ENCODE results near the gene USP40. TPM values are rescaled to one million over a fixed set of nuclear protein-coding genes. Genes with fewer than 3 reads are reported as not detected.

The USP40 gene
- total RNA-seq, 2 donors from 2014 or later: 12.9 to 22.4 TPM

DNA sequence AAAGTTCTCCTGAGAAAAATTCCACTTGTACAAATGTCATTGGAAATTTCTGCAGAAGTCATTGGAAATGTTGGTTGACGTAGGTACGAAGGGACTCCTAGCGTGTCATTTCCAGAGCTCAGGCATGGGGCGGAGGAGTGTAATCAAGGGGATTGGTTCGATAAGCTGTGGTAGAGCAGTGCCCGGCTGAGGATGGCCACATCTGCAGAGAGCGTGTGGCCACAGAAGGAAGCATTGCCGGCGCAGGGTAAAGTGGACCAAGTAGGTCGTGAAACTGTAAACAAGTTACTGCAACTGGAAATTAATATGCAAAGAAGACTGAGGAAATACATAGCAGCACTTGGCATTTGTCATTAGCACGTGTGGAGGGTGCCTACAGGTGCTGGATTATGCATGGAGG, 110.5 kb downstream of the USP40 start:
- Histone ChIP-seq H3K9ac (ENCODE audit: extremely low read depth, low read length, poor library complexity, severe bottlenecking) (no peak overlapping the region), H3K4me1 (ENCODE audit: control insufficient read depth, insufficient read depth, low read length) (no peaks in the 10 kb centered on the region), H3K36me3 (ENCODE audit: control insufficient read depth, insufficient read depth, low read length) (peaks cover 20% of the 10 kb centered on the region), H3K4me3 (ENCODE audit: low read length) (no peak overlapping the region), H3K27ac (ENCODE audit: low read depth, low read length) (no peak overlapping the region), H3K9me3 (ENCODE audit: control insufficient read depth, low read length) (no peaks in the 10 kb centered on the region), H3K27me3 (ENCODE audit: control insufficient read depth, insufficient read depth, low read length, poor library complexity, severe bottlenecking) (no peaks in the 10 kb centered on the region)
- H3K36me3 Mint-ChIP-seq (ENCODE audit: low read depth): peaks cover 44% of the 10 kb centered on the region
- H3K27me3 Mint-ChIP-seq (ENCODE audit: insufficient read depth): no peaks in the 10 kb centered on the region
- WGBS, 2 experiments (ENCODE audit: insufficient coverage in 1 of 2, insufficient read length in 1 of 2): 92 to 96% methylated on average over 11 of the region's 11 CpGs
- H3K4me3 Mint-ChIP-seq: no peak overlapping the region
- TF ChIP-seq, protein P1, sequence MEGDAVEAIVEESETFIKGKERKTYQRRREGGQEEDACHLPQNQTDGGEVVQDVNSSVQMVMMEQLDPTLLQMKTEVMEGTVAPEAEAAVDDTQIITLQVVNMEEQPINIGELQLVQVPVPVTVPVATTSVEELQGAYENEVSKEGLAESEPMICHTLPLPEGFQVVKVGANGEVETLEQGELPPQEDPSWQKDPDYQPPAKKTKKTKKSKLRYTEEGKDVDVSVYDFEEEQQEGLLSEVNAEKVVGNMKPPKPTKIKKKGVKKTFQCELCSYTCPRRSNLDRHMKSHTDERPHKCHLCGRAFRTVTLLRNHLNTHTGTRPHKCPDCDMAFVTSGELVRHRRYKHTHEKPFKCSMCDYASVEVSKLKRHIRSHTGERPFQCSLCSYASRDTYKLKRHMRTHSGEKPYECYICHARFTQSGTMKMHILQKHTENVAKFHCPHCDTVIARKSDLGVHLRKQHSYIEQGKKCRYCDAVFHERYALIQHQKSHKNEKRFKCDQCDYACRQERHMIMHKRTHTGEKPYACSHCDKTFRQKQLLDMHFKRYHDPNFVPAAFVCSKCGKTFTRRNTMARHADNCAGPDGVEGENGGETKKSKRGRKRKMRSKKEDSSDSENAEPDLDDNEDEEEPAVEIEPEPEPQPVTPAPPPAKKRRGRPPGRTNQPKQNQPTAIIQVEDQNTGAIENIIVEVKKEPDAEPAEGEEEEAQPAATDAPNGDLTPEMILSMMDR (conservative IDR thresholded peaks at IDR 0.05): no peak
- DNase-seq: no peak
- H3K4me1 Mint-ChIP-seq: no peaks in the 10 kb centered on the region
- no peaks in the 10 kb centered on the region for H3K9me3 Mint-ChIP-seq
- H3K27ac Mint-ChIP-seq: peak overlapping the region; percentile 69

DNA sequence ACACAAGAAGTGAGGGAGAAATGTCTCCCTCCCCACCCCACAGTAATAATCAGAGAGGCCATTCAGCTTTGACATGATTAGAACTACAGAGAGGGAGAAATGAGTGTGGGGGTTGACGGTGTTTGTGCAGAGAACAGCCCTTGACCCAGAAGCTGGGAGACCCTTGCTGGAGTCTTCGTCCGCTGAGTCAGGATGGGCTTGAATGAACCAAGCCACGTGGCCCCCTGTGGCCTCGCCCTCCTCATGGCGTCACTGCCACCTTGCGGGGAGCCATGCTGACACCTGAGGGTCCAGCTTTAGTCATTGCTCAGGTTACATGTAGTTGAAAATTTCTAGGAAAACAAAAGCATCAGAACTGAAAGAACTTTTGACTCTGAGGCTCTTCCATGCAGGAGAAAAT, 111.1 kb downstream of the USP40 start:
- Histone ChIP-seq H3K36me3 (ENCODE audit: control insufficient read depth, insufficient read depth, low read length) (peaks cover 20% of the 10 kb centered on the region), H3K27ac (ENCODE audit: low read depth, low read length) (no peak overlapping the region), H3K9ac (ENCODE audit: extremely low read depth, low read length, poor library complexity, severe bottlenecking) (no peak overlapping the region), H3K4me1 (ENCODE audit: control insufficient read depth, insufficient read depth, low read length) (no peaks in the 10 kb centered on the region), H3K27me3 (ENCODE audit: control insufficient read depth, insufficient read depth, low read length, poor library complexity, severe bottlenecking) (no peaks in the 10 kb centered on the region), H3K9me3 (ENCODE audit: control insufficient read depth, low read length) (no peaks in the 10 kb centered on the region), H3K4me3 (ENCODE audit: low read length) (no peak overlapping the region)
- no peak for DNase-seq
- Mint-ChIP-seq H3K36me3 (ENCODE audit: low read depth) (peaks cover 48% of the 10 kb centered on the region), H3K9me3 (no peaks in the 10 kb centered on the region), H3K4me3 (no peak overlapping the region), H3K4me1 (no peaks in the 10 kb centered on the region), H3K27me3 (ENCODE audit: insufficient read depth) (no peaks in the 10 kb centered on the region), H3K27ac (no peak overlapping the region)
- 96 to 100% methylated on average over 6 to 7 of the region's 7 CpGs for WGBS, 2 experiments (ENCODE audit: insufficient coverage in 1 of 2, insufficient read length in 1 of 2)
- TF ChIP-seq, protein P1 (conservative IDR thresholded peaks at IDR 0.05): no peak

DNA sequence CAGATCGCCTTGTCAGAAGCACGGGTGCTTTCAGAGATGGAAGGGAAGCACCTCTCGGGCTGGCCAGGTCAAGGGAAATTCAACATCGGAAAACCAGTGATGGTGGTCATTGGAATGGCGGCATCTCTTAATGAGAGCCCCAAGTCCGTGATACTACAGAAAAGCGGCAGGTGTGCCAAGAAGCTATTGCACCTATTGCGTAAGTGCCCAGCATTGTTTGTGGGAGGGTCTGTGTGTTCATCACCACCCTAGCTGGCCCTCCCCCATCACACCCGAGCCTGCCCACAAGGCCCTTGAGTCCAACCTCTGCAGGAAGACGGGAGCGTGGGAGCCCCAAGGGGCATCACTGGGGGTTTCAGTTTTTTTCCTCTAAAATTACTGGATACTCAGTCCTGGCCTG, 111.6 kb downstream of the USP40 start:
- Histone ChIP-seq H3K9me3 (ENCODE audit: control insufficient read depth, low read length) (no peaks in the 10 kb centered on the region), H3K4me3 (ENCODE audit: low read length) (no peak overlapping the region), H3K27ac (ENCODE audit: low read depth, low read length) (no peak overlapping the region), H3K36me3 (ENCODE audit: control insufficient read depth, insufficient read depth, low read length) (peaks cover 20% of the 10 kb centered on the region), H3K27me3 (ENCODE audit: control insufficient read depth, insufficient read depth, low read length, poor library complexity, severe bottlenecking) (no peaks in the 10 kb centered on the region), H3K9ac (ENCODE audit: extremely low read depth, low read length, poor library complexity, severe bottlenecking) (no peak overlapping the region), H3K4me1 (ENCODE audit: control insufficient read depth, insufficient read depth, low read length) (no peaks in the 10 kb centered on the region)
- Mint-ChIP-seq H3K4me3 (no peak overlapping the region), H3K4me1 (no peaks in the 10 kb centered on the region), H3K27me3 (ENCODE audit: insufficient read depth) (no peaks in the 10 kb centered on the region), H3K9me3 (no peaks in the 10 kb centered on the region), H3K27ac (no peak overlapping the region), H3K36me3 (ENCODE audit: low read depth) (peaks cover 47% of the 10 kb centered on the region)
- TF ChIP-seq, protein P1 (conservative IDR thresholded peaks at IDR 0.05): no peak
- WGBS, 2 experiments (ENCODE audit: insufficient coverage in 1 of 2, insufficient read length in 1 of 2): 95 to 97% methylated on average over 11 of the region's 11 CpGs
- DNase-seq: no peak

Data from endodermal cell (in vitro differentiated cells).